Measurements from ENCODE around the gene ARFGAP3.

The ARFGAP3 gene

GRCh38 chr22:42847110-42847509 is 10.0 kb downstream of the ARFGAP3 start:
- H3K9me2 ChIP-seq (replicated peaks; ENCODE audit: insufficient read depth, low read length) = no peaks in the 10 kb centered on the region
- H4K20me1 ChIP-seq (ENCODE audit: insufficient read depth, low read length) = peaks cover 5% of the 10 kb centered on the region; the same call in 1 of the 2 replicates
- H3K9ac ChIP-seq (ENCODE audit: low read length) = no peak overlapping the region
- no peak for TF ChIP-seq EZH2phosphoT487 (IDR thresholded peaks at IDR 0.05; ENCODE audit: low read length)
- TF ChIP-seq, protein P1, sequence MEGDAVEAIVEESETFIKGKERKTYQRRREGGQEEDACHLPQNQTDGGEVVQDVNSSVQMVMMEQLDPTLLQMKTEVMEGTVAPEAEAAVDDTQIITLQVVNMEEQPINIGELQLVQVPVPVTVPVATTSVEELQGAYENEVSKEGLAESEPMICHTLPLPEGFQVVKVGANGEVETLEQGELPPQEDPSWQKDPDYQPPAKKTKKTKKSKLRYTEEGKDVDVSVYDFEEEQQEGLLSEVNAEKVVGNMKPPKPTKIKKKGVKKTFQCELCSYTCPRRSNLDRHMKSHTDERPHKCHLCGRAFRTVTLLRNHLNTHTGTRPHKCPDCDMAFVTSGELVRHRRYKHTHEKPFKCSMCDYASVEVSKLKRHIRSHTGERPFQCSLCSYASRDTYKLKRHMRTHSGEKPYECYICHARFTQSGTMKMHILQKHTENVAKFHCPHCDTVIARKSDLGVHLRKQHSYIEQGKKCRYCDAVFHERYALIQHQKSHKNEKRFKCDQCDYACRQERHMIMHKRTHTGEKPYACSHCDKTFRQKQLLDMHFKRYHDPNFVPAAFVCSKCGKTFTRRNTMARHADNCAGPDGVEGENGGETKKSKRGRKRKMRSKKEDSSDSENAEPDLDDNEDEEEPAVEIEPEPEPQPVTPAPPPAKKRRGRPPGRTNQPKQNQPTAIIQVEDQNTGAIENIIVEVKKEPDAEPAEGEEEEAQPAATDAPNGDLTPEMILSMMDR (IDR thresholded peaks at IDR 0.05; ENCODE audit: low read length) = no peak
- no peak for TF ChIP-seq EZH2 (optimal IDR thresholded peaks at IDR 0.05; ENCODE audit: low read depth, low read length)
- H3K4me3 ChIP-seq (ENCODE audit: low read length) = no peak overlapping the region
- no peaks in the 10 kb centered on the region for H3K4me1 ChIP-seq (ENCODE audit: low read length)
- H2AFZ ChIP-seq (ENCODE audit: low read length) = no peak overlapping the region
- no peaks in the 10 kb centered on the region for H3K9me3 ChIP-seq (replicated peaks; ENCODE audit: insufficient read depth, low read length)
- H3F3A ChIP-seq (ENCODE audit: insufficient read depth, low read length) = no peaks in the 10 kb centered on the region
- H3K27me3 ChIP-seq (replicated peaks; ENCODE audit: insufficient read depth, low read length) = no peaks in the 10 kb centered on the region
- no peak overlapping the region for H3K27ac ChIP-seq (ENCODE audit: low read length)
- DNase-seq = no peak
- H3K79me2 ChIP-seq (ENCODE audit: low read length) = peaks cover 41% of the 10 kb centered on the region
- no peak overlapping the region for H3K4me2 ChIP-seq (ENCODE audit: low read depth, low read length)
- no peaks in the 10 kb centered on the region for H3K36me3 ChIP-seq (replicated peaks; ENCODE audit: insufficient read depth, low read length)

DNA sequence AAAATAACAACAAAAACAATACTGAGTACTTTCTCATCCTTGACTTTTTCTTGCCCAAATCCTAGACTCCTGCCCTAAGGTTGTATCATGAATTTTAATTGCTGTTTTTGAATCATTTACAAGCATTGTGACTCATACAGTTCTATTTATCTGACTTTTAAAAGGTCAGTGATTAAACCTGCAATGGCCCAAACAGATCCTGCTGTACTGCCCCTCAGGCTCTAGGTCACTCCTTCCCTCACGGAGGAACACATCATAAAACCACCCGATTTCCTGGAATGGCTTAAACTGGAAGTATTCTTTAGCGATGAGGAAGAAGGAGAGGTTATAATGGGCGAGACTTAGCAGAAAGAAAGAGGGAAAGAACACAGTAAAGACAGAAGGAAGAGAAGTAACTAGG is 12.3 kb downstream of the ARFGAP3 start:
- Histone ChIP-seq H4K20me1 (ENCODE audit: insufficient read depth, low read length) (no peaks in the 10 kb centered on the region), H3K4me1 (ENCODE audit: low read length) (no peaks in the 10 kb centered on the region), H3K36me3 (replicated peaks; ENCODE audit: insufficient read depth, low read length) (no peaks in the 10 kb centered on the region), H3K79me2 (ENCODE audit: low read length) (peaks cover 18% of the 10 kb centered on the region), H3K4me3 (ENCODE audit: low read length) (no peak overlapping the region), H3K9me2 (replicated peaks; ENCODE audit: insufficient read depth, low read length) (no peaks in the 10 kb centered on the region), H3K9ac (ENCODE audit: low read length) (no peak overlapping the region), H3K27ac (ENCODE audit: low read length) (no peak overlapping the region), H3K27me3 (replicated peaks; ENCODE audit: insufficient read depth, low read length) (no peaks in the 10 kb centered on the region), H2AFZ (ENCODE audit: low read length) (no peak overlapping the region), H3K9me3 (replicated peaks; ENCODE audit: insufficient read depth, low read length) (no peaks in the 10 kb centered on the region), H3F3A (ENCODE audit: insufficient read depth, low read length) (no peaks in the 10 kb centered on the region), H3K4me2 (ENCODE audit: low read depth, low read length) (no peak overlapping the region)
- DNase-seq = no peak
- TF ChIP-seq EZH2 (optimal IDR thresholded peaks at IDR 0.05; ENCODE audit: low read depth, low read length) = no peak
- TF ChIP-seq, protein P1 (IDR thresholded peaks at IDR 0.05; ENCODE audit: low read length) = no peak
- TF ChIP-seq EZH2phosphoT487 (IDR thresholded peaks at IDR 0.05; ENCODE audit: low read length) = no peak

DNA sequence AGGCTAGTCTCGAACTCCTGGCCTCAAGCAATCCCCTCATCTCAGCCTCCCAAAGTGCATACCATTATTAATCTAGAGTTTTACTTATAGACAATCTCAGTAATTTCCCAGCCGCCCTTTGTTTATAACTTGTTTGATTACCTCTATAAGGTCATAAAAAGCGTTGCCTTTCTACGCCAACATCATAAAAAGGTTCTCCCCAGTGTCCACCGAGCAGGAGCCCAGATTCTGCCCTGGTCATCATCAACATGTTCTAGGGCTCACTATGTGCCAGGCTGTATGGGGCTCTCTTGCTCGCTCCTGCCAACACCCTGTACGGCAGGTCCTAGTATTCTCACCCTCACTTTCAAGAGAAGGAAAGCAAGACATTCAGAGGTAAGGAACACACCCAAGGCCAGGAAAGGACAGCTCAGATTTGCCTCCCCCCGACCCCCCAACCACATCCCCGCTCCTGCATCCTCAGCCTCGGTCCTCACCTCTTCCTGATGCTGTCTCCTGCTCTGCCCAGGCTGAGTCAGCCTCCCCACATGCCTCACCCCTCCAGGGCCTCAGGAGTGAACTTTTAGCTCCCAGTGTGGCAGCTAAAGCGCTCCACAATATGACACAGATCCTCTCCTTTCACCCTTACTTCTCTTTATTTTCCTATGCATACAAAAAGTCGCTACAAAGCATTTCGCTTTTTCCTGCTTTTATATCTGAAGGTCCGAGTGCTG is 14.3 kb downstream of the ARFGAP3 start:
- Histone ChIP-seq H3F3A (ENCODE audit: insufficient read depth, low read length) (no peaks in the 10 kb centered on the region), H3K9ac (ENCODE audit: low read length) (no peak overlapping the region)

More for the DNA sequence above, 14.3 kb downstream of the ARFGAP3 start:
- H3K4me3 ChIP-seq (ENCODE audit: low read length) = no peak overlapping the region
- no peaks in the 10 kb centered on the region for H4K20me1 ChIP-seq (ENCODE audit: insufficient read depth, low read length)
- no peaks in the 10 kb centered on the region for H3K4me1 ChIP-seq (ENCODE audit: low read length)
- H3K27me3 ChIP-seq (replicated peaks; ENCODE audit: insufficient read depth, low read length) = no peaks in the 10 kb centered on the region
- no peaks in the 10 kb centered on the region for H3K36me3 ChIP-seq (replicated peaks; ENCODE audit: insufficient read depth, low read length)
- H3K27ac ChIP-seq (ENCODE audit: low read length) = no peak overlapping the region
- H3K4me2 ChIP-seq (ENCODE audit: low read depth, low read length) = no peak overlapping the region
- no peaks in the 10 kb centered on the region for H3K9me2 ChIP-seq (replicated peaks; ENCODE audit: insufficient read depth, low read length)
- TF ChIP-seq, protein P1 (IDR thresholded peaks at IDR 0.05; ENCODE audit: low read length) = no peak
- no peak for TF ChIP-seq EZH2phosphoT487 (IDR thresholded peaks at IDR 0.05; ENCODE audit: low read length)
- TF ChIP-seq EZH2 (optimal IDR thresholded peaks at IDR 0.05; ENCODE audit: low read depth, low read length) = no peak
- H3K79me2 ChIP-seq (ENCODE audit: low read length) = peaks cover 4% of the 10 kb centered on the region
- DNase-seq = no peak
- H3K9me3 ChIP-seq (replicated peaks; ENCODE audit: insufficient read depth, low read length) = no peaks in the 10 kb centered on the region
- no peak overlapping the region for H2AFZ ChIP-seq (ENCODE audit: low read length)

Data from MM.1S (cell line).